K562 (cell line): ENCODE measurements around the gene KCP. TPM values are rescaled to one million over a fixed set of nuclear protein-coding genes. Genes with fewer than 3 reads are reported as not detected.

ENCODE experiments used
- ATAC-seq: fragments of 200-7000 bp; cut with Tn5 transposase; 3 replicates; pipeline ENCODE4 v1.9.1; 2020; ENCODE audit warnings: moderate library complexity
- BruUV-seq: library from RNA; stranded (reverse); fragments of 400-500 nt; replicated peaks from 2 replicates; lab custom pipeline; 2021; lab: Mats Ljungman, UMichigan
- CTCF ChIA-PET: fragments of 300-600 bp; formaldehyde crosslinking; extraction: SDS; loops from one replicate; lab custom pipeline; 2021; ENCODE audit warnings: low intra/inter-chr PET ratio; lab: Yijun Ruan, JAX
- POLR2A ChIA-PET: fragments of 300-600, 350-650 bp; sonication (Branson Sonifier 250); formaldehyde crosslinking; extraction: SDS; loops from one replicate; lab custom pipeline; 2021; ENCODE audit warnings: antibody characterized with exemption, inconsistent platforms; lab: Yijun Ruan, JAX
- DNase-seq, 4 experiments: peaks; one replicate each; pipeline versions ENCODE4 v3.0.0 to v3.0.0-alpha.2; 2011 to 2018; ENCODE audit warnings: low spot score in 3 of 4, mixed read lengths in 3 of 4; ENCODE audit errors: extremely low read depth in 1 of 4
- FAIRE-seq: peaks from 2 replicates; lab custom pipeline; 2011; peaks lifted over from hg19 to GRCh38; lab: Jason Lieb, UNC
- H2AFZ ChIP-seq: 2 replicates; pipeline ENCODE4 v1.6.0; 2011; ENCODE audit warnings: low read depth, low read length, control low read depth, inconsistent platforms
- H3K27ac ChIP-seq: fragments of 200-600 bp; 3 replicates; pipeline ENCODE4 v1.8.0; 2011; ENCODE audit warnings: low read depth, mild to moderate bottlenecking, control low read depth, inconsistent platforms, low read length, moderate library complexity, mixed read lengths; ENCODE audit errors: extremely low read depth
- H3K27me3 ChIP-seq, 2 experiments: fragments of 300-600 bp in 1 of 2; 2 replicates in 1 of 2; 3 replicates in 1 of 2; pipeline versions ENCODE4 v1.6.0 to v1.8.0; 2011; ENCODE audit warnings: inconsistent platforms in 2 of 2, low read length in 2 of 2, mild to moderate bottlenecking in 1 of 2, mixed read lengths in 1 of 2, moderate library complexity in 1 of 2; ENCODE audit not compliant: control insufficient read depth in 2 of 2, insufficient read depth in 2 of 2
- H3K36me3 ChIP-seq: fragments of 300-600 bp; 3 replicates; pipeline ENCODE4 v1.8.0; 2011; ENCODE audit warnings: mild to moderate bottlenecking, low read length, inconsistent platforms; ENCODE audit not compliant: control insufficient read depth, insufficient read depth
- H3K4me1 ChIP-seq, 2 experiments: fragments of 200-600 bp in 1 of 2; replicated peaks in 1 of 2; 2 replicates in 1 of 2; 3 replicates in 1 of 2; pipeline versions ENCODE4 v1.5.1 to v1.8.0; 2011; ENCODE audit warnings: inconsistent platforms in 2 of 2, low read length in 2 of 2, mild to moderate bottlenecking in 1 of 2, mixed read lengths in 1 of 2, moderate library complexity in 1 of 2; ENCODE audit not compliant: control insufficient read depth in 2 of 2, insufficient read depth in 2 of 2
- H3K4me2 ChIP-seq: 2 replicates; pipeline ENCODE4 v1.6.1; 2011; ENCODE audit warnings: low read length, control low read depth, inconsistent platforms, mixed read lengths; ENCODE audit not compliant: insufficient read depth
- H3K4me3 ChIP-seq: fragments of 200-600 bp; sonication (generic), shearing (Covaris generic); 2 replicates; pipeline ENCODE4 v1.5.1; 2016; ENCODE audit warnings: control low read depth, inconsistent platforms
- H3K79me2 ChIP-seq: fragments of 200-600 bp; 3 replicates; pipeline ENCODE4 v1.8.0; 2011; ENCODE audit warnings: low read length, inconsistent platforms; ENCODE audit not compliant: control insufficient read depth, insufficient read depth
- H3K9ac ChIP-seq, 2 experiments: 2 replicates each; pipeline versions ENCODE4 v1.6.0 to v1.6.1; 2011; ENCODE audit warnings: low read depth in 2 of 2, low read length in 2 of 2, control low read depth in 1 of 2, inconsistent platforms in 1 of 2, mild to moderate bottlenecking in 1 of 2, mixed read lengths in 1 of 2; ENCODE audit not compliant: insufficient read depth in 1 of 2
- H3K9me1 ChIP-seq: one replicate; pipeline ENCODE4 v1.6.0; 2011; ENCODE audit warnings: inconsistent platforms, mild to moderate bottlenecking, low read length, moderate library complexity; ENCODE audit not compliant: control insufficient read depth, insufficient read depth
- H3K9me3 ChIP-seq: replicated peaks from 2 replicates; pipeline ENCODE4 v1.5.1; 2011; ENCODE audit warnings: low read depth, low read length, inconsistent platforms; ENCODE audit not compliant: control insufficient read depth, insufficient read depth
- H4K20me1 ChIP-seq: replicated peaks from 2 replicates; pipeline ENCODE4 v1.6.1; 2011; ENCODE audit warnings: low read length, inconsistent platforms, mixed read lengths; ENCODE audit not compliant: control insufficient read depth, insufficient read depth
- RCOR1 ChIP-seq, 2 experiments: IDR thresholded peaks; 2 replicates each; pipeline ENCODE4 v1.6.1; 2012; ENCODE audit warnings: low read depth in 2 of 2, low read length in 2 of 2, borderline replicate concordance in 1 of 2, improper control_type of control experiment in 1 of 2
- WGBS: fragments of 100-300 bp; shearing (Covaris generic); methylation state at CpG from one replicate; pipeline ENCODE4 v1.1.6; 2016; ENCODE audit warnings: low coverage, mixed read lengths; ENCODE audit not compliant: insufficient coverage; ENCODE audit errors: missing lambda C conversion rate; 5-methylcytosine and 5-hydroxymethylcytosine counted together
- in situ Hi-C: fragments of 300-500 bp; cut with MboI; formaldehyde crosslinking; loops from 4 replicates; pipeline ENCODE4 v1.15.0; 2018; ENCODE audit warnings: inconsistent platforms, mixed read lengths
- intact Hi-C: fragments of 100-400 bp; cut with micrococcal nuclease; formaldehyde crosslinking; loops from 2 replicates; pipeline ENCODE4 v1.14.2; 2022
- polyA plus RNA-seq, 8 experiments: library from polyadenylated mRNA; depleted of rRNA in 4 of 8; stranded (reverse) in 5 of 8; unstranded in 3 of 8; fragments of >200 nt; fragmentation: Nextera tagmentation in 2 of 8; fragmentation: Illumina TruSeq in 1 of 8; extraction: Ambion mirVana in 2 of 8; extraction: Trizol in 1 of 8; gene quantifications; 2 replicates each; pipeline versions ENCODE4 v1.2.1 to v1.2.3, GENCODE V29; 2011 to 2014; ENCODE audit warnings: inconsistent platforms in 1 of 8, missing spikeins in 1 of 8
- total RNA-seq, 7 experiments: library from RNA; depleted of rRNA in 6 of 7; stranded (reverse); fragments of >200 nt in 6 of 7; fragmentation: Illumina TruSeq in 2 of 7; extraction: Trizol in 2 of 7; gene quantifications; 2 replicates each; pipeline versions ENCODE4 v1.2.1 to v1.2.3, GENCODE V29; 2011 to 2021; ENCODE audit warnings: low replicate concordance in 1 of 7
- TF ChIP-seq, protein P1 (sequence below): sonication (generic); formaldehyde crosslinking; IDR thresholded peaks from 2 replicates; pipeline ENCODE4 v1.8.1; 2023; ENCODE audit warnings: mild to moderate bottlenecking, missing genetic modification reagents

Gene KCP
- total and polyA plus RNA-seq, 9 of the 15 experiments (the other 6 are each of a cell fraction or from before 2014, with no cell fraction given) = 0.06 to 0.17 (median 0.12) TPM; not detected in 3

DNA sequence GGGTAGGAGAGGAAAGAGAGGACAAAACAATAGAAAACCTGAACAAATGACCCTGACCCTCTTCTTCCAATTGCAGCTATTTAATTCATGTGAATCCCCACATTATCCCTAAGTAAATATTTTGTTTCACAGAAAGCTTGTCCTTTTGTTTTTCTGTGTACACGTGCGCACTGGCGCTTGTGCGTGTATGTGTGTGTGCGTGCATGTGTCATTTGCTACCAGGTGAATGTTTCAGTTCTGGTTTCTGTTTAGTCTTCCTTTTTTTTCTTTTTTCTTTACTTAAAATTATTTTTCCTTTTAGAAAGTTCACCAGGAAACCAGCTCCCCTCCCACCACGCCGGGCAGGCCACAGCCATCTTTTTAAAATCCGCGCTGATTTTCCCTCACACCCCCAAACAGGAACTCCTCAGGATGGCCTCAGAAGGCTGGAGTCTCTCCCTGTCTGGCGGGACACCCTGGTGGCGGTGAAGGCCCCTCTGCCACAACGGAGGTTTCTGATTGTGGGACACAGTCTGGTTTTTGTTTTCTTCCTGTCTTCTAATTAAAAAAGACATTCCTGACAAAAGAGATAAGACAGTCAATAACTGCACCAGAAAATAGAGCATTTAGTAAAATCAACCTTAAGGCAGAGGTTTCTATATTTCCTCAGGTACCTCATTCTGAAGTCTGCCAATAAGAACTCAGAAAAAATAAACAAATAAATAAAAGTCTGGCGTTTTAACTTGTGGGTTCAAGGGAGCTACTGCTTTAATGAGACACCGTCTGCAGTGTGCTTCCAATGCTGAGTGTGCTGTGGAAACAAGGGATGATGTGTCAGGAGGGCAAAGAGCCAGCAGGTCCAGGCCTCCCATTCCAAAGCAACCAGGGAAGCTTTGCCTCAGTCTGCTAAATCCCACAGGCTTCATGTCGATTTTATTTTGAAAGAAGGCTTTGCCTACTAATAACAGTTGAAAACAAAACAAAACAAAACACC lies 44.6 kb upstream of the KCP start:
- Histone ChIP-seq H3K4me1 (no peaks in the 10 kb centered on the region), H2AFZ (no peak overlapping the region), H3K9me3 (no peaks in the 10 kb centered on the region), H3K27ac (no peak overlapping the region), H3K79me2 (no peaks in the 10 kb centered on the region), H3K4me2 (no peak overlapping the region), H3K4me3 (no peak overlapping the region), H3K9ac (no peak overlapping the region), H3K36me3 (peaks cover 81% of the 10 kb centered on the region), H4K20me1 (no peaks in the 10 kb centered on the region), H3K9me1 (no peaks in the 10 kb centered on the region), H3K27me3 (no peaks in the 10 kb centered on the region)
- intact Hi-C loops (no loop called here), in situ Hi-C loops (no loop called here)
- CTCF ChIA-PET = interaction anchor here (0.5 kb wide), 1 partner anchor 80 kb away, joined by 4 read pairs; no protein-coding TSS in a partner anchor
- ATAC-seq (no peak), FAIRE-seq (no peak), DNase-seq (no peak)
- 85% methylated on average over 15 of the region's 15 CpGs for WGBS
- TF ChIP-seq, protein P1, sequence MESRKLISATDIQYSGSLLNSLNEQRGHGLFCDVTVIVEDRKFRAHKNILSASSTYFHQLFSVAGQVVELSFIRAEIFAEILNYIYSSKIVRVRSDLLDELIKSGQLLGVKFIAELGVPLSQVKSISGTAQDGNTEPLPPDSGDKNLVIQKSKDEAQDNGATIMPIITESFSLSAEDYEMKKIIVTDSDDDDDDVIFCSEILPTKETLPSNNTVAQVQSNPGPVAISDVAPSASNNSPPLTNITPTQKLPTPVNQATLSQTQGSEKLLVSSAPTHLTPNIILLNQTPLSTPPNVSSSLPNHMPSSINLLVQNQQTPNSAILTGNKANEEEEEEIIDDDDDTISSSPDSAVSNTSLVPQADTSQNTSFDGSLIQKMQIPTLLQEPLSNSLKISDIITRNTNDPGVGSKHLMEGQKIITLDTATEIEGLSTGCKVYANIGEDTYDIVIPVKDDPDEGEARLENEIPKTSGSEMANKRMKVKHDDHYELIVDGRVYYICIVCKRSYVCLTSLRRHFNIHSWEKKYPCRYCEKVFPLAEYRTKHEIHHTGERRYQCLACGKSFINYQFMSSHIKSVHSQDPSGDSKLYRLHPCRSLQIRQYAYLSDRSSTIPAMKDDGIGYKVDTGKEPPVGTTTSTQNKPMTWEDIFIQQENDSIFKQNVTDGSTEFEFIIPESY (CRISPR knock-in tag) = peak; percentile 22; the same call in 1 of the 2 replicates
- TF ChIP-seq RCOR1 (IDR thresholded peaks at IDR 0.05; ENCODE audit: borderline replicate concordance in 1 of 2, low read depth in 2 of 2, low read length in 2 of 2) = no peak
- TSS peak; percentile 44 for BruUV-seq
- POLR2A ChIA-PET = interaction anchor here (0.6 to 1.4 kb wide), 6 partner anchors 10 to 381 kb away, joined by 3 to 5 read pairs (median 4); no protein-coding TSS in a partner anchor
